Brain microvascular endothelial cell (primary cell): ENCODE measurements around the gene ATRN.

Experiments
- DNase-seq: peaks from one replicate; pipeline ENCODE4 v3.0.0-alpha.2; 2020
- H3K27ac ChIP-seq: fragments of 250-450 bp; sonication (Bioruptor Pico); 2 replicates; pipeline ENCODE4 v1.5.1; 2020; ENCODE audit warnings: mild to moderate bottlenecking, moderate library complexity
- H3K27me3 ChIP-seq: fragments of 250-450 bp; sonication (Bioruptor Pico); replicated peaks from 2 replicates; pipeline ENCODE4 v1.5.1; 2020; ENCODE audit warnings: mild to moderate bottlenecking
- H3K36me3 ChIP-seq: fragments of 250-450 bp; sonication (Bioruptor Pico); replicated peaks from 2 replicates; pipeline ENCODE4 v1.5.1; 2020; ENCODE audit warnings: mild to moderate bottlenecking
- H3K4me3 ChIP-seq: 2 replicates; pipeline ENCODE4 v1.5.1; 2011; ENCODE audit warnings: low read depth, mild to moderate bottlenecking, control low read depth, low read length, moderate library complexity
- in situ Hi-C: cut with HindIII; loops from 2 replicates; pipeline ENCODE4 v1.10.0; 2017; ENCODE audit warnings: low sequenced_read_pairs, low pct_ligation_motif_present
- TF ChIP-seq, protein P1 (sequence below): IDR thresholded peaks from 2 replicates; pipeline ENCODE4 v1.5.1; 2011; ENCODE audit warnings: low read depth, mild to moderate bottlenecking, moderate library complexity, low read length, control low read depth, inconsistent platforms; ENCODE audit errors: missing control alignments

The ATRN gene

DNA sequence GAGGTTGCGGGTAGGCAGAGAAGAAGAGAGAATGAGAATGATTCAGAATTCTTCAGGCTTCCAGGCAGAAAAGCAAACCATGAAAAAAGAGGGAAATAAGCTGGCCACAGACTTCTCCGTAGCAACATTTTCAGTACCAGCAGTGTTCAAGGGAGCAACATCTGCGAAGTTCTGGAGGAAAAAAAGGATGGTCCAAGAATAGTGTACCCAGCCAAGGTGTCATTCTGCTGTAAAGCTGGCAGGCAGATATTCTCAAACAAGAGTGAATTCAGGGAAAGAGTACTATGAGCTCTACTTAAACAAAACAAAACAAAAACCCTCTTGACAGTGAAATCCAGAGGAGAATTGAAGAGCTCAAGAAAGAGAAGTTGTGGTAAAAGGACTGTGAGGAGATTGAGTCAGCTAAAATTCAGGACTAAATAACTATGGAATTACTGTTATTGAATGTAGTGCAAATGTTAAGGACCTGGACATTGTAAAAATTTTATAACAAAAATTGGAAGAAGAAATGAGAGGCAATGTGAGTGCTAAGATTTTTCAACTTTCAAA lies 86.5 kb downstream of the ATRN start:
- no peak overlapping the region for H3K27ac ChIP-seq
- TF ChIP-seq, protein P1, sequence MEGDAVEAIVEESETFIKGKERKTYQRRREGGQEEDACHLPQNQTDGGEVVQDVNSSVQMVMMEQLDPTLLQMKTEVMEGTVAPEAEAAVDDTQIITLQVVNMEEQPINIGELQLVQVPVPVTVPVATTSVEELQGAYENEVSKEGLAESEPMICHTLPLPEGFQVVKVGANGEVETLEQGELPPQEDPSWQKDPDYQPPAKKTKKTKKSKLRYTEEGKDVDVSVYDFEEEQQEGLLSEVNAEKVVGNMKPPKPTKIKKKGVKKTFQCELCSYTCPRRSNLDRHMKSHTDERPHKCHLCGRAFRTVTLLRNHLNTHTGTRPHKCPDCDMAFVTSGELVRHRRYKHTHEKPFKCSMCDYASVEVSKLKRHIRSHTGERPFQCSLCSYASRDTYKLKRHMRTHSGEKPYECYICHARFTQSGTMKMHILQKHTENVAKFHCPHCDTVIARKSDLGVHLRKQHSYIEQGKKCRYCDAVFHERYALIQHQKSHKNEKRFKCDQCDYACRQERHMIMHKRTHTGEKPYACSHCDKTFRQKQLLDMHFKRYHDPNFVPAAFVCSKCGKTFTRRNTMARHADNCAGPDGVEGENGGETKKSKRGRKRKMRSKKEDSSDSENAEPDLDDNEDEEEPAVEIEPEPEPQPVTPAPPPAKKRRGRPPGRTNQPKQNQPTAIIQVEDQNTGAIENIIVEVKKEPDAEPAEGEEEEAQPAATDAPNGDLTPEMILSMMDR, result no peak
- no peaks in the 10 kb centered on the region for H3K36me3 ChIP-seq
- H3K4me3 ChIP-seq, result no peak overlapping the region
- no peak for DNase-seq
- H3K27me3 ChIP-seq, result no peaks in the 10 kb centered on the region
- in situ Hi-C loops, result no loop called here

DNA sequence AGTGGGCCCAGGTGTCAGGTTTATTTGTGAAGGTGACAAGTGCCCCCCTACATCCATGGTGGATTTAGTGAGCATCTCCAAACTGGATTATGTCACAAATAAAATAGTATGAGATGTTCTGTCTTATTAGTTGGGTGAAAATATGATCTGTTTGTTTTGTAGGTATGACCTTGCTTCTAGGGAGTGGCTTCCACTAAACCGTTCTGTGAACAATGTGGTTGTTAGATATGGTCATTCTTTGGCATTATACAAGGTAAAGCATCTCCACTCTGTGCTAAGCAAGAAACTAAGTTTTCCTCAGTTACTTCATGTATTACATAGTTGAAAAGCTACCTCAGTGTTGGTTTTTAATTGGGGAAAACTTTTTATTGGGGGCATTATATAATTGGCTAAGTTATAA lies 88.4 kb downstream of the ATRN start:
- Histone ChIP-seq H3K27ac (no peak overlapping the region), H3K36me3 (no peaks in the 10 kb centered on the region), H3K4me3 (no peak overlapping the region), H3K27me3 (no peaks in the 10 kb centered on the region)
- TF ChIP-seq, protein P1, result no peak
- in situ Hi-C loops, result no loop called here
- DNase-seq, result no peak

DNA sequence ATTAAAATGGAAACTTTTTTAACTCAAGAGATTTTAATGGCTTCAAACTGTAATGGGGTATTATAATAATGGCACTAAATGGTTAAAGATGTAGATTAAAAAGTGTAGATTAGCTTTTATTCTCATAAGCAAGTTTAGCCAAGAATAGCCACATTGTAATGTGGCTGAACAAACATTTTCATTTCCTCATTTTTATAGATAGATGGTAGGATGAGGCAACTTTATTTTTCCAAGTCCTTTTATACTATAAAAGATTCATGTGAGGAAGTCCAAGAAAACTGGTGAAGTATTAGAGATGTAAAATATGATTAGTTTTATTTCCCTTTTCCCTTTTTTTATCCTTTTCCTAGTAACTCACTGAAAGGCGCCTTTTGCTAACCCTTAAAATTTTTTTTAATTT lies 88.8 kb downstream of the ATRN start:
- in situ Hi-C loops, result no loop called here
- Histone ChIP-seq H3K27me3 (no peaks in the 10 kb centered on the region), H3K4me3 (no peak overlapping the region), H3K36me3 (no peaks in the 10 kb centered on the region), H3K27ac (no peak overlapping the region)
- TF ChIP-seq, protein P1, result no peak
- DNase-seq, result no peak

DNA sequence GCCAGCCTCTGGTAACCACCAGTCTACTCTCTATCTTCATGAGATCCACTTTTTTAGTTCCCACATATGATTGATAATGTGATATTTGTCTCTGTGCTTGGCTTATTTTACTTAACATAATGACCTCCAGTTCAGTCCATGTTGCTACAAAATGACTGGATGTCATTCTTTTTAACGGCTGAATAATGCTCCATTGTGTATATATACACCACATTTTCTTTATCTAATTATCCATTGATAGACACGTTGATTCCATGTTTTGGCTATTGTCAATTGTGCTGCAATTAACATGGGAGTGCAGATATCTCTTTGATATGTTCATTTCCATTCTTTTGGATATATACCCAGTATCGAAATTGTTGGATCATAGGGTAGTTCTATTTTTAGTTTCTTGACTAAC lies 89.3 kb downstream of the ATRN start:
- no peak overlapping the region for H3K27ac ChIP-seq
- no peak for DNase-seq
- in situ Hi-C loops, result no loop called here
- H3K27me3 ChIP-seq, result no peaks in the 10 kb centered on the region
- H3K36me3 ChIP-seq, result no peaks in the 10 kb centered on the region
- TF ChIP-seq, protein P1, result no peak
- no peak overlapping the region for H3K4me3 ChIP-seq

DNA sequence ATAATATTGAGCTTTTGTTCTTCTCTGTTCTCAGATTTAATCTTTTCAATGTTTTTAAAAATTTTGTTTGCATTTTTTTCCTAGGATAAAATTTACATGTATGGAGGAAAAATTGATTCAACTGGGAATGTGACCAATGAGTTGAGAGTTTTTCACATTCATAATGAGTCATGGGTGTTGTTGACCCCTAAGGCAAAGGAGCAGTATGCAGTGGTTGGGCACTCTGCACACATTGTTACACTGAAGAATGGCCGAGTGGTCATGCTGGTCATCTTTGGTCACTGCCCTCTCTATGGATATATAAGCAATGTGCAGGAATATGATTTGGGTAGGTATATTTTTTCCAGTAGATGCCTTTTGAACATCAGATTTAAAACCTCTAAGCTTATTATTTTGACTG lies 89.8 kb downstream of the ATRN start:
- in situ Hi-C loops, result no loop called here
- no peaks in the 10 kb centered on the region for H3K27me3 ChIP-seq
- H3K36me3 ChIP-seq, result no peaks in the 10 kb centered on the region
- no peak overlapping the region for H3K4me3 ChIP-seq
- no peak for DNase-seq
- TF ChIP-seq, protein P1, result no peak
- no peak overlapping the region for H3K27ac ChIP-seq

DNA sequence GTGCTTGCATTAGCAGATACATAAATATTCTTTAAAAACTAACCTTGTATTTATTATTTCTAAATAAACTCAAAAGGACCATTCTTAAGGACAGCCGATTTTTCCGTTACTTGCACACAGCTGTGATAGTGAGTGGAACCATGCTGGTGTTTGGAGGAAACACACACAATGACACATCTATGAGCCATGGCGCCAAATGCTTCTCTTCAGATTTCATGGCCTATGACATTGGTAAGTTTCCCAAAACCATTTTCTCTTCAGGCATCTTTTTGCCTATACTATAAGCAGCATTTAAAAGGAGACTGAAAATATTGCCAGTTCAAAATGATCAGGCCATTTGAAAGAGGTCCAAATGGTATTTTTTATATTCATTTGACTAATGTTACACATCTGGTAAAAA lies 92.3 kb downstream of the ATRN start:
- H3K4me3 ChIP-seq, result no peak overlapping the region
- H3K27me3 ChIP-seq, result no peaks in the 10 kb centered on the region
- DNase-seq, result peak; percentile 20
- H3K36me3 ChIP-seq, result no peaks in the 10 kb centered on the region
- TF ChIP-seq, protein P1, result no peak
- H3K27ac ChIP-seq, result no peak overlapping the region
- in situ Hi-C loops, result no loop called here
